Fibroblast of mammary gland (primary cell): ENCODE data around the gene WEE2.
"Not testable (repeated sequence)": the region's sequence is repeated elsewhere in the genome, so short reads cannot be mapped to it uniquely, and the experiment has no call there.

Experiments
- DNase-seq: peaks from one replicate; pipeline ENCODE4 v3.0.0-alpha.2; 2010; ENCODE audit warnings: low read depth
- H3K4me3 ChIP-seq: 2 replicates; pipeline ENCODE4 v1.5.1; 2011; ENCODE audit warnings: low read depth, mild to moderate bottlenecking, low read length, moderate library complexity; ENCODE audit not compliant: control insufficient read depth
- TF ChIP-seq, protein P1 (sequence below): conservative IDR thresholded peaks from 2 replicates; pipeline ENCODE4 v1.5.1; 2011; ENCODE audit warnings: low read depth, low read length, inconsistent platforms; ENCODE audit not compliant: control insufficient read depth, insufficient read depth

The WEE2 gene

DNA sequence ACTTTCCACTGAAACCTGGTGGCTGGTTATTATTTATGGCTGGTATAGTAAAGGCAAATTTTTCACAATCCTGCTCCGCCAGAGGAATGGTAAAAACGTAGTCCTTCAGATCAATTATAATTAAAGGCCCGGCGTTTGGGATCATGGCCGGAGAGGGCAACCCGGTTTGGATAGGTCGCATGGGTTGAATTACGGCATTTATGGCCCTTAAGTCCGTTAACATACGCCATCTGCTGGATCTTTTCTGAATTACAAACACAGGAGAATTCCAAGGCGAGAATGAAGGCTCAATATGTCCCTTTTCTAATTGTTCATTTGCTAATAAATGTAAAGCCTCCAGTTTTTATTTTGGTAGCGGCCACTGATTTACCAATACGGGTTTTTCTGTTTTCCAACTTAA is 44.5 kb downstream of the WEE2 start:
- TF ChIP-seq, protein P1, sequence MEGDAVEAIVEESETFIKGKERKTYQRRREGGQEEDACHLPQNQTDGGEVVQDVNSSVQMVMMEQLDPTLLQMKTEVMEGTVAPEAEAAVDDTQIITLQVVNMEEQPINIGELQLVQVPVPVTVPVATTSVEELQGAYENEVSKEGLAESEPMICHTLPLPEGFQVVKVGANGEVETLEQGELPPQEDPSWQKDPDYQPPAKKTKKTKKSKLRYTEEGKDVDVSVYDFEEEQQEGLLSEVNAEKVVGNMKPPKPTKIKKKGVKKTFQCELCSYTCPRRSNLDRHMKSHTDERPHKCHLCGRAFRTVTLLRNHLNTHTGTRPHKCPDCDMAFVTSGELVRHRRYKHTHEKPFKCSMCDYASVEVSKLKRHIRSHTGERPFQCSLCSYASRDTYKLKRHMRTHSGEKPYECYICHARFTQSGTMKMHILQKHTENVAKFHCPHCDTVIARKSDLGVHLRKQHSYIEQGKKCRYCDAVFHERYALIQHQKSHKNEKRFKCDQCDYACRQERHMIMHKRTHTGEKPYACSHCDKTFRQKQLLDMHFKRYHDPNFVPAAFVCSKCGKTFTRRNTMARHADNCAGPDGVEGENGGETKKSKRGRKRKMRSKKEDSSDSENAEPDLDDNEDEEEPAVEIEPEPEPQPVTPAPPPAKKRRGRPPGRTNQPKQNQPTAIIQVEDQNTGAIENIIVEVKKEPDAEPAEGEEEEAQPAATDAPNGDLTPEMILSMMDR = peak; percentile 29
- DNase-seq = peak; percentile 10
- H3K4me3 ChIP-seq = no peak overlapping the region

DNA sequence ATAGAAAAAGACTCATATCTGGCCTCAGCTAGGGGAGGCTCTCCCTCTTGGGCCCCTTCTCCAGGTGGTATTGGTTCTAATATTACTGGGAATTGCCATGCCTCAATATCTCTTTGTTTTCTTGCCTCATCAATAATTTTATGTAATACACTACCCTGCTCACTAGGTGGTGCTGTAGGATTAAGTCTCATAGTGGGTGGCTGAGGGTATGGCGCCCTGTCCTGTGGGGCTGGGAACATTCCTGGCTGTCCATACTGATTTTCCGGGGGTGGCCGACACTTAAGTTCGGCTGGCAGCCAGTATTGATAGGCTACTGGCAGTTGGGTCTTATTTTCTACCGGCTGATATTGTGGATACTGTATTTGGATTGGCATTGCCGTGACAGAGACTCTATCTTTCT is 46.8 kb downstream of the WEE2 start:
- peak; percentile 36 for DNase-seq
- TF ChIP-seq, protein P1 = peak; percentile 37
- H3K4me3 ChIP-seq = no peak overlapping the region

DNA sequence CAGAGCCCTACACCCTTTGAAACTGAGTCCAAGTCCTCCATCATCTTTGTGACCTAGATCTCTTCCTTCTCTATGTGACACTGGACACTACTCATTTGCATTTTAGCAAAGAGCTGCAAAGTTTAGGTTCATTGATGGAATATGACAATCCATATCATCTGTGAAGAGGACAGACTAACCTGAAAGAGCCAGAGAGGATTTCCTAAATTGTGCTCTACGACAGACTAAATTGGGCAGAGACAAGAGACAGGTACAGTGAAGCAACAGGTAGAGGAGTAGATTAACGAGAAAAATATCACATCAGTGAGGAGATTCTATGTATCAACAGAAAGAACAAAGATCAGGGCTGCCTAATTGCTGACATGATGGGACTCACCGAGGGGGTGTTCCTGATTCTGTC is 55.6 kb downstream of the WEE2 start, which contains the start of gene TAS2R3:
Gene TAS2R3 (plus strand): TSS at position 301 of the 400 bp plus-strand sequence. CDS start 62 bp downstream, at position 363.
- no peak for DNase-seq
- TF ChIP-seq, protein P1 = no peak
- H3K4me3 ChIP-seq = no peak within 1 kb of the TSS

DNA sequence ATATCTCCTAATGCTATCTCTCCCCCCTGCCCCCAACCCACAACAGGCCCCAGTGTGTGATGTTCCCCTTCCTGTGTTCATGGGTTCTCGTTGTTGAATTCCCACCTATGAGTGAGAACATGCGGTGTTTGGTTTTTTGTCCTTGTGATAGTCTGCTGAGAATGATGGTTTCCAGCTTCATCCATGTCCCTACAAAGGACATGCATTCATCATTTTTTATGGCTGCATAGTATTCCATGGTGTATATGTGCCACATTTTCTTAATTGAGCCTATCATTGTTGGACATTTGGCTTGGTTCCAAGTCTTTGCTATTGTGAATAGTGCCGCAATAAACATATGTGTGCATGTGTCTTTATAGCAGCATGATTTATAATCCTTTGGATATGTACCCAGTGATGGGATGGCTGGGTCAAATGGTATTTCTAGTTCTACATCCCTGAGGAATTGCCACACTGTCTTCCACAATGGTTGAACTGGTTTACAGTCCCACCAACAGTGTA is 62.0 kb downstream of the WEE2 start:
- not testable (repeated sequence) for DNase-seq, H3K4me3 ChIP-seq

DNA sequence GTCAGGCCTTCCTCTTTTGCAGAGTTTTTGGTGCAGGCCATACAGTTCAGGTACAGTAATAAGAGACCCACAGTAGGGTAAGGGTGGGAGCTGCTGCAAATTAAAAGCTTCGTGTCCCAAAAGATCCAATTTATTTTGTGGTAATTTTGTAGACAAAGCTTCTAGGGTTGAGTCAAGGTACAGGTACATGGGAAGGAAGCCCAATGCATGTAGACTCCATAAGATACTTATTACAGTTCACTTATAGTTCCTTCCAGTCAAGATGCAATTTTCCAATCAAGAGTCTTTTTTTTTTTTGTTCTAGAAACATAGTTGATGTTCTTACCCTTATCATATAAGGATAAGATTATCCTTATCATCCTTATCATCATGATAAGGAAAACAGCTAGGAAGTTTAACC is 68.2 kb downstream of the WEE2 start, which contains the start of gene TAS2R4:
Gene TAS2R4 (plus strand): TSS at position 301 of the 400 bp plus-strand sequence. CDS start 1,815 bp downstream, outside the sequence.
- no peak within 1 kb of the TSS for H3K4me3 ChIP-seq
- TF ChIP-seq, protein P1 = no peak
- DNase-seq = no peak
